OCI-LY7 (cell line): ENCODE results near the gene ORM2. TPM values are rescaled to one million over a fixed set of nuclear protein-coding genes. Genes with fewer than 3 reads are reported as not detected.

Source experiments
- BruUV-seq: library from RNA; stranded (reverse); fragments of 400-500 nt; replicated peaks from 2 replicates; lab custom pipeline; 2021; lab: Mats Ljungman, UMichigan
- CTCF ChIA-PET: fragments of 300-600 bp; sonication (Branson Sonifier 250); formaldehyde crosslinking; loops from one replicate; lab custom pipeline; 2022; ENCODE audit warnings: antibody characterized with exemption; ENCODE audit not compliant: unreplicated experiment; lab: Charles Lee
- POLR2A ChIA-PET: fragments of 300-600 bp; sonication (Branson Sonifier 250); formaldehyde crosslinking; loops from one replicate; lab custom pipeline; 2022; ENCODE audit warnings: antibody characterized with exemption; lab: Charles Lee
- DNase-seq: peaks from one replicate; pipeline ENCODE4 v3.0.0-alpha.2; 2015; ENCODE audit warnings: low spot score
- H2AFZ ChIP-seq: fragments of 200-600 bp; sonication (generic), shearing (Covaris generic); 2 replicates; pipeline ENCODE4 v1.6.1; 2014; ENCODE audit warnings: mild to moderate bottlenecking, antibody characterized with exemption, low read length, moderate library complexity
- H3K27ac ChIP-seq: fragments of 200-600 bp; sonication (generic); 2 replicates; pipeline ENCODE4 v1.5.1; 2014; ENCODE audit warnings: mixed run types, low read depth, mild to moderate bottlenecking, moderate library complexity, low read length, inconsistent platforms; ENCODE audit not compliant: poor library complexity, severe bottlenecking
- H3K36me3 ChIP-seq: fragments of 200-600 bp; sonication (generic); 2 replicates; pipeline ENCODE4 v1.6.1; 2014; ENCODE audit warnings: mild to moderate bottlenecking, antibody characterized with exemption, low read length, moderate library complexity, mixed read lengths; ENCODE audit not compliant: insufficient read depth
- H3K4me1 ChIP-seq: fragments of 200-600 bp; sonication (generic); 2 replicates; pipeline ENCODE4 v1.5.1; 2014; ENCODE audit warnings: mild to moderate bottlenecking, low read length; ENCODE audit not compliant: insufficient read depth, poor library complexity, severe bottlenecking
- H3K4me2 ChIP-seq: fragments of 200-600 bp; sonication (generic); 2 replicates; pipeline ENCODE4 v1.6.1; 2014; ENCODE audit warnings: mild to moderate bottlenecking, low read length
- H3K4me3 ChIP-seq: fragments of 200-600 bp; sonication (generic); 2 replicates; pipeline ENCODE4 v1.5.1; 2014; ENCODE audit warnings: mild to moderate bottlenecking, low read depth, low read length; ENCODE audit not compliant: poor library complexity, severe bottlenecking
- H3K79me2 ChIP-seq: fragments of 200-600 bp; sonication (generic); 2 replicates; pipeline ENCODE4 v1.6.1; 2016; ENCODE audit warnings: low read depth, mild to moderate bottlenecking, low read length, moderate library complexity, mixed read lengths; ENCODE audit not compliant: insufficient read depth
- H3K9me2 ChIP-seq: fragments of 200-600 bp; sonication (generic); 2 replicates; pipeline ENCODE4 v1.6.1; 2016; ENCODE audit warnings: mild to moderate bottlenecking, low read length, mixed read lengths; ENCODE audit not compliant: insufficient read depth
- H3K9me3 ChIP-seq: fragments of 200-600 bp; sonication (generic); 2 replicates; pipeline ENCODE4 v1.6.1; 2014; ENCODE audit warnings: mild to moderate bottlenecking, mixed run types, low read length, mixed read lengths
- H4K20me1 ChIP-seq: fragments of 200-600 bp; sonication (generic); 2 replicates; pipeline ENCODE4 v1.6.1; 2014; ENCODE audit warnings: mild to moderate bottlenecking, antibody characterized with exemption, low read length, moderate library complexity, mixed read lengths; ENCODE audit not compliant: insufficient read depth
- EZH2phosphoT487 ChIP-seq: fragments of 200-600 bp; sonication (generic); IDR thresholded peaks from 2 replicates; pipeline ENCODE4 v1.6.1; 2018; ENCODE audit warnings: low read depth, borderline replicate concordance, mild to moderate bottlenecking, mixed run types, antibody characterized with exemption, low read length, moderate library complexity, mixed read lengths
- intact Hi-C: fragments of 100-400 bp; cut with micrococcal nuclease; formaldehyde crosslinking; loops from one replicate; pipeline ENCODE4 v1.10.0; 2022; ENCODE audit not compliant: unreplicated experiment
- total RNA-seq, 2 experiments: library from RNA; depleted of rRNA in 1 of 2; stranded (reverse); fragments of >200 nt in 1 of 2; shearing (Covaris generic) in 1 of 2; gene quantifications; 2 replicates each; pipeline ENCODE4 v1.2.3, GENCODE V29; 2014 to 2022
- TF ChIP-seq, protein P1 (sequence below): fragments of 200-600 bp; sonication (generic); conservative IDR thresholded peaks from 2 replicates; pipeline ENCODE4 v1.5.1; 2014; ENCODE audit warnings: mild to moderate bottlenecking, antibody characterized with exemption, low read length, moderate library complexity, mixed read lengths

Gene ORM2
- total RNA-seq, 2 experiments from 2014 or later = not detected

GRCh38 chr9:114378016-114378415 is 48.3 kb downstream of the ORM2 start:
- TF ChIP-seq, protein P1, sequence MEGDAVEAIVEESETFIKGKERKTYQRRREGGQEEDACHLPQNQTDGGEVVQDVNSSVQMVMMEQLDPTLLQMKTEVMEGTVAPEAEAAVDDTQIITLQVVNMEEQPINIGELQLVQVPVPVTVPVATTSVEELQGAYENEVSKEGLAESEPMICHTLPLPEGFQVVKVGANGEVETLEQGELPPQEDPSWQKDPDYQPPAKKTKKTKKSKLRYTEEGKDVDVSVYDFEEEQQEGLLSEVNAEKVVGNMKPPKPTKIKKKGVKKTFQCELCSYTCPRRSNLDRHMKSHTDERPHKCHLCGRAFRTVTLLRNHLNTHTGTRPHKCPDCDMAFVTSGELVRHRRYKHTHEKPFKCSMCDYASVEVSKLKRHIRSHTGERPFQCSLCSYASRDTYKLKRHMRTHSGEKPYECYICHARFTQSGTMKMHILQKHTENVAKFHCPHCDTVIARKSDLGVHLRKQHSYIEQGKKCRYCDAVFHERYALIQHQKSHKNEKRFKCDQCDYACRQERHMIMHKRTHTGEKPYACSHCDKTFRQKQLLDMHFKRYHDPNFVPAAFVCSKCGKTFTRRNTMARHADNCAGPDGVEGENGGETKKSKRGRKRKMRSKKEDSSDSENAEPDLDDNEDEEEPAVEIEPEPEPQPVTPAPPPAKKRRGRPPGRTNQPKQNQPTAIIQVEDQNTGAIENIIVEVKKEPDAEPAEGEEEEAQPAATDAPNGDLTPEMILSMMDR = no peak
- TF ChIP-seq EZH2phosphoT487 = no peak
- Histone ChIP-seq H3K27ac (peak overlapping the region; percentile 12), H3K9me3 (no peaks in the 10 kb centered on the region), H3K4me3 (no peak overlapping the region), H3K79me2 (peaks cover 75% of the 10 kb centered on the region), H3K36me3 (peaks cover 92% of the 10 kb centered on the region), H3K4me1 (peaks cover 79% of the 10 kb centered on the region), H4K20me1 (no peaks in the 10 kb centered on the region), H3K9me2 (no peaks in the 10 kb centered on the region), H2AFZ (no peak overlapping the region), H3K4me2 (no peak overlapping the region)
- no TSS peak for BruUV-seq
- intact Hi-C loops = loop anchor here (10.0 kb wide), 1 partner anchor 963 kb away; the partner anchor contains the start of genes C9orf43 and POLE3
- no peak for DNase-seq
- ChIA-PET POLR2A (interaction anchor here (0.8 to 1.7 kb wide), 2 partner anchors 10 to 12 kb away, joined by 3 to 10 read pairs; partner anchors contain the start of gene AKNA), CTCF (no interaction called here)

DNA sequence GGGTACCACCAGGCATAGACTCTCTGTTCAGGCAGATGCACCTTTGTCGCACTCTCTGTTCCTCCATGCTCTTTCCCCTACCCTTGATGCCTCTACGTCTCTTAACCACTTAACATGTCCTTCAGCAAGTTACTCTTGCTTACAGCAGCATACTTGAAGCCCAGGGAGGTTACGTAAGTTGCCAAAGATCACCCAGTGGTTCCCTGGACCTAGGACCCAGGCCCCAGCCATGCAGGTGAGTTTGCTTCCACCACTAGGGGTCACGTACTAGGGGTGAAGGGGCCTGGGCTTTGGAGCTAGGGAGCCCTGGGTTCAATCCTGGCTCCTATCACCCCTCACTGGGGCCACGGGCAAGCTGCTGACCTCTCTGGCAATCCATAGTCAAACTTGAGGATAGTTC is 49.2 kb downstream of the ORM2 start:
- H3K4me1 ChIP-seq = peaks cover 79% of the 10 kb centered on the region
- TF ChIP-seq EZH2phosphoT487 = no peak
- TF ChIP-seq, protein P1 = peak; percentile 35; the same call in 1 of the 2 replicates
- H3K27ac ChIP-seq = peak overlapping the region; percentile 7

More for the DNA sequence above, 49.2 kb downstream of the ORM2 start:
- POLR2A ChIA-PET = interaction anchor here (1.0 to 1.7 kb wide), 5 partner anchors 9 to 204 kb away, joined by 3 to 10 read pairs (median 4); partner anchors contain the start of gene AKNA
- H2AFZ ChIP-seq = no peak overlapping the region
- peaks cover 84% of the 10 kb centered on the region for H3K79me2 ChIP-seq
- CTCF ChIA-PET = interaction anchor here (1.0 to 1.4 kb wide), 2 partner anchors 10 to 12 kb away, joined by 5 to 6 read pairs; partner anchors contain the start of gene AKNA
- H3K36me3 ChIP-seq = peaks cover 94% of the 10 kb centered on the region
- intact Hi-C loops = loop anchor here (10.0 kb wide), 1 partner anchor 964 kb away; the partner anchor contains the start of genes C9orf43 and POLE3
- no peaks in the 10 kb centered on the region for H3K9me3 ChIP-seq
- no peaks in the 10 kb centered on the region for H4K20me1 ChIP-seq
- BruUV-seq = no TSS peak
- no peak overlapping the region for H3K4me3 ChIP-seq
- H3K4me2 ChIP-seq = no peak overlapping the region
- H3K9me2 ChIP-seq = no peaks in the 10 kb centered on the region
- DNase-seq = no peak

Other genes starting within 250 kb of the ORM2 start
- not detected in 2 replicates for gene KIF12, start 230.6 kb upstream of the ORM2 start, total RNA-seq (2014; rRNA removed; shearing (Covaris generic))
- not detected in 2 replicates for gene KIF12, start 230.6 kb upstream of the ORM2 start, total RNA-seq (2022)
- not detected in 2 replicates for gene COL27A1, start 174.3 kb upstream of the ORM2 start, total RNA-seq (2014; rRNA removed; shearing (Covaris generic))
- not detected in 2 replicates for gene COL27A1, start 174.3 kb upstream of the ORM2 start, total RNA-seq (2022)
- gene ORM1, start 6.8 kb upstream of the ORM2 start, total RNA-seq (2014; rRNA removed; shearing (Covaris generic)) = not detected in 2 replicates
- not detected in 2 replicates for gene ORM1, start 6.8 kb upstream of the ORM2 start, total RNA-seq (2022)
- gene AKNA, start 58.1 kb downstream of the ORM2 start, total RNA-seq (2014; rRNA removed; shearing (Covaris generic)) = 53.8 and 61.4 TPM in 2 replicates
- 187 and 203 TPM in 2 replicates for gene AKNA, start 58.1 kb downstream of the ORM2 start, total RNA-seq (2022)
- gene WHRN, start 175.6 kb downstream of the ORM2 start, total RNA-seq (2014; rRNA removed; shearing (Covaris generic)) = 0.19 TPM in 1 of 2 replicates, not detected in the other
- 2.1 TPM in 2 replicates for gene WHRN, start 175.6 kb downstream of the ORM2 start, total RNA-seq (2022)